HEK293T (cell line): ENCODE data around the gene DIP2A.

Experiments
- CTCF ChIA-PET: fragments of 350-600 bp; formaldehyde crosslinking; extraction: SDS; loops from one replicate; lab custom pipeline; 2021; ENCODE audit warnings: antibody characterized with exemption, inconsistent platforms; lab: Yijun Ruan, JAX
- POLR2A ChIA-PET: fragments of 350-600 bp; formaldehyde crosslinking; extraction: SDS; loops from one replicate; lab custom pipeline; 2020; ENCODE audit warnings: antibody characterized with exemption, inconsistent platforms; lab: Yijun Ruan, JAX
- DNase-seq: peaks from one replicate; pipeline ENCODE4 v3.0.0; 2012; ENCODE audit warnings: mixed read lengths; ENCODE audit errors: extremely low spot score
- ARNT ChIP-seq: fragments of 450-650 bp; IDR thresholded peaks from 2 replicates; pipeline ENCODE4 v1.6.1; 2017; ENCODE audit warnings: mild to moderate bottlenecking
- BHLHE40 ChIP-seq: fragments of 450-650 bp; IDR thresholded peaks from 2 replicates; pipeline ENCODE4 v1.6.1; 2016; ENCODE audit warnings: mild to moderate bottlenecking, moderate library complexity, borderline replicate concordance
- CTBP1 ChIP-seq: fragments of 450-650 bp; IDR thresholded peaks from 2 replicates; pipeline ENCODE4 v1.6.1; 2016; ENCODE audit warnings: borderline replicate concordance
- ELF4 ChIP-seq: fragments of 450-650 bp; IDR thresholded peaks from 2 replicates; pipeline ENCODE4 v1.6.1; 2017; ENCODE audit warnings: antibody characterized with exemption
- FOXA1 ChIP-seq: fragments of 450-650 bp; IDR thresholded peaks from 2 replicates; pipeline ENCODE4 v1.6.1; 2016; ENCODE audit warnings: mild to moderate bottlenecking
- FOXK2 ChIP-seq: fragments of 450-650 bp; IDR thresholded peaks from 2 replicates; pipeline ENCODE4 v1.6.1; 2016; ENCODE audit warnings: mild to moderate bottlenecking
- FOXM1 ChIP-seq: fragments of 450-650 bp; IDR thresholded peaks from 2 replicates; pipeline ENCODE4 v1.6.1; 2017; ENCODE audit warnings: mild to moderate bottlenecking, borderline replicate concordance
- HDGF ChIP-seq: fragments of 450-650 bp; IDR thresholded peaks from 2 replicates; pipeline ENCODE4 v1.6.1; 2017; ENCODE audit warnings: antibody characterized with exemption, borderline replicate concordance
- L3MBTL2 ChIP-seq: fragments of 450-650 bp; conservative IDR thresholded peaks from 2 replicates; pipeline ENCODE4 v1.6.1; 2016; ENCODE audit warnings: mild to moderate bottlenecking
- LEF1 ChIP-seq: fragments of 450-650 bp; IDR thresholded peaks from 2 replicates; pipeline ENCODE4 v1.6.1; 2017; ENCODE audit warnings: mild to moderate bottlenecking, borderline replicate concordance
- NFRKB ChIP-seq: fragments of 450-650 bp; IDR thresholded peaks from 2 replicates; pipeline ENCODE4 v1.6.1; 2016; ENCODE audit warnings: mild to moderate bottlenecking, moderate library complexity
- SP1 ChIP-seq: fragments of 450-650 bp; IDR thresholded peaks from 2 replicates; pipeline ENCODE4 v1.6.1; 2017
- SUZ12 ChIP-seq: fragments of 450-650 bp; IDR thresholded peaks from 2 replicates; pipeline ENCODE4 v1.6.1; 2016; ENCODE audit warnings: mild to moderate bottlenecking
- TARDBP ChIP-seq: fragments of 450-650 bp; IDR thresholded peaks from 2 replicates; pipeline ENCODE4 v1.6.1; 2016
- ZNF384 ChIP-seq: fragments of 450-650 bp; IDR thresholded peaks from 2 replicates; pipeline ENCODE4 v1.6.1; 2016
- TF ChIP-seq, protein P1 (sequence below): fragments of 450-650 bp; IDR thresholded peaks from 2 replicates; pipeline ENCODE4 v1.6.1; 2016

DIP2A gene

GRCh38 chr21:46546799-46547198, 88.1 kb downstream of the DIP2A start:
- POLR2A ChIA-PET = no interaction called here
- no peak for TF ChIP-seq CTBP1
- no peak for DNase-seq
- CTCF ChIA-PET = no interaction called here

GRCh38 chr21:46549650-46550049, 91.0 kb downstream of the DIP2A start:
- no peak for DNase-seq
- ChIA-PET POLR2A (no interaction called here), CTCF (no interaction called here)
- no peak for TF ChIP-seq BHLHE40
- TF ChIP-seq, protein P1, sequence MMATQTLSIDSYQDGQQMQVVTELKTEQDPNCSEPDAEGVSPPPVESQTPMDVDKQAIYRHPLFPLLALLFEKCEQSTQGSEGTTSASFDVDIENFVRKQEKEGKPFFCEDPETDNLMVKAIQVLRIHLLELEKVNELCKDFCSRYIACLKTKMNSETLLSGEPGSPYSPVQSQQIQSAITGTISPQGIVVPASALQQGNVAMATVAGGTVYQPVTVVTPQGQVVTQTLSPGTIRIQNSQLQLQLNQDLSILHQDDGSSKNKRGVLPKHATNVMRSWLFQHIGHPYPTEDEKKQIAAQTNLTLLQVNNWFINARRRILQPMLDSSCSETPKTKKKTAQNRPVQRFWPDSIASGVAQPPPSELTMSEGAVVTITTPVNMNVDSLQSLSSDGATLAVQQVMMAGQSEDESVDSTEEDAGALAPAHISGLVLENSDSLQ = no peak
- no peak for TF ChIP-seq SUZ12
- no peak for TF ChIP-seq L3MBTL2
- TF ChIP-seq NFRKB = no peak
- no peak for TF ChIP-seq CTBP1
- TF ChIP-seq FOXA1 = no peak
- no peak for TF ChIP-seq ZNF384
- TF ChIP-seq SP1 = no peak
- TF ChIP-seq ELF4 = no peak
- no peak for TF ChIP-seq HDGF
- TF ChIP-seq ARNT = no peak
- no peak for TF ChIP-seq FOXM1
- no peak for TF ChIP-seq LEF1
- TF ChIP-seq TARDBP = no peak
- TF ChIP-seq FOXK2 = no peak

DNA sequence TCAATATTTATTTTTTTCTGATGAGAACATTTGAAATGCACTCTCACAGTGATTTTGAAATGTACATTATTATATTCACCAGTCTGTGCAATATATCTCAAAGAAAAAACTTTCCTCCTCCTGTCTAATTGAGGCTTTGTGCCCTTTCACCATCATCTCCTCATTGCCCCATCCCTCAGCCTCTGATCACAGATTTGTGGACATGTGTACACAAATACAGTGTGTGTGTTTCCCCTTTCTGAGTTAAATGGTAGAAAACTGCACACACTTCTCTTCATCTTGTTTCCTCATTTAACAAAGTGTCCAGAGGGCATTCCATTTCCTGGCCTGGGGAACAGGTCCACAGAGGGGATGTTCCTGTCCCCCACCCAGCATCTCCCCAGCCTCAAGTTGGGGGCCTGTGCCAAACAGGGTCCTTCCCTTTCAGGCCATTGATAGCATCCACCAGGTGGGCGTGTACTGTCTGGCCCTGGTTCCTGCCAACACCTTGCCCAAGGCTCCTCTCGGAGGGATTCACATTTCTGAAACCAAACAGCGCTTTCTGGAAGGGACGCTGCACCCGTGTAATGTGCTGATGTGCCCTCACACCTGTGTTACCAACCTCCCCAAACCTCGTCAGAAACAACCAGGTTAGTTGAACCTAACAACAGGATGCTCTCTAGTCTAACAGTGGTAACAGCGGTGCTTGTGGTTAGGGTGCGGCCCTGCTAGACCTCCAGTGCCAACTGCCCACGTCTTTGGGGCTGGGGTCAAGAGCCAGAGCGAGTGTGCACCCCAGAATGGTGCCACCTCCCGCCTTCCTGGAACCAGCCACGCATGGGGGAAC, 91.6 kb downstream of the DIP2A start:
- no peak for TF ChIP-seq FOXA1
- TF ChIP-seq ELF4 = no peak
- no peak for TF ChIP-seq FOXK2
- no peak for TF ChIP-seq ARNT
- no peak for TF ChIP-seq ZNF384
- TF ChIP-seq HDGF = no peak
- no peak for TF ChIP-seq L3MBTL2
- ChIA-PET POLR2A (no interaction called here), CTCF (no interaction called here)

DNA sequence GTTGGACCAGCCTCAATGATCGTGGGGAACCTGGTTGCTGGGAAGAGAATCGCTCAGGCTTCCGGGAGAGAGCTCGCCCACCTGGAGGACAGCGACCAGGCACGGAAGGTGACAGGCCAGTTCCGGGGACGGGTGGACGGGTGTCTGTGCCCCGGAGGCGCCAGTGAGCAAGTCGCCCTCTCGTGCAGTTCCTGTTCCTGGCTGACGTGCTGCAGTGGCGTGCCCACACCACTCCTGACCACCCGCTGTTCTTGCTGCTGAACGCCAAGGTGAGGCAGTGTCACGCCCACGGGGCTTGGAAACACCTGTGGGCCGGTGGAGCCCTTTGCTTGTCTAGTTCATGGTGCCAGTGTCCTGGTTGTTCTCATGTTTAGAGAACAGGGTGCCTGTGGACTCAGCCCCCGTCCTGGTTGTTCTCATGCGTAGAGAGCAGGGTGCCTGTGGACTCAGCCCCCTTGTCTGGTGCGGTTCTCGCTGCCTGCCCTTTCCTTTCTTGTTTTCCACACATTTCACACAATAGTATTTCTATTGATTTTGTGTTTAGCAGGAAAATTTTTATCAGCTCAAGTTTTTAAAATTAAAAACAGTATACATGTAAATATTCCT, 93.0 kb downstream of the DIP2A start:
- ChIA-PET POLR2A (no interaction called here), CTCF (interaction anchor here (0.5 kb wide), 1 partner anchor 9 kb away, joined by 4 read pairs; no protein-coding TSS in a partner anchor)
- TF ChIP-seq FOXK2 (no peak), SUZ12 (no peak), LEF1 (no peak), BHLHE40 (no peak), FOXA1 (no peak), ARNT (no peak), ELF4 (no peak), TARDBP (no peak), FOXM1 (no peak), SP1 (no peak), ZNF384 (no peak), NFRKB (no peak)
- TF ChIP-seq, protein P1 = no peak
- no peak for DNase-seq

More for the DNA sequence above, 91.6 kb downstream of the DIP2A start:
- no peak for DNase-seq

GRCh38 chr21:46552274-46552673, 93.6 kb downstream of the DIP2A start:
- ChIA-PET POLR2A (no interaction called here), CTCF (interaction anchor here (0.5 kb wide), 1 partner anchor 8 kb away, joined by 4 read pairs; no protein-coding TSS in a partner anchor)
- DNase-seq = no peak
- TF ChIP-seq NFRKB (no peak), FOXA1 (no peak), BHLHE40 (no peak), L3MBTL2 (no peak), LEF1 (no peak)

GRCh38 chr21:46552865-46553379, 94.2 kb downstream of the DIP2A start:
- CTCF ChIA-PET = no interaction called here
- TF ChIP-seq LEF1 = no peak
- no peak for TF ChIP-seq SP1
- no peak for TF ChIP-seq ZNF384
- no peak for TF ChIP-seq FOXM1
- TF ChIP-seq, protein P1 = no peak
- TF ChIP-seq FOXK2 = no peak
- no peak for TF ChIP-seq ARNT
- no peak for TF ChIP-seq CTBP1
- DNase-seq = no peak

More at GRCh38 chr21:46552865-46553379, 94.2 kb downstream of the DIP2A start:
- POLR2A ChIA-PET = no interaction called here
